RPMI7951 (cell line): ENCODE measurements around the gene UNC45B. TPM values are rescaled to one million over a fixed set of nuclear protein-coding genes. Genes with fewer than 3 reads are reported as not detected.
"Not testable (repeated sequence)": the region's sequence is repeated elsewhere in the genome, so short reads cannot be mapped to it uniquely, and the experiment has no call there.

Experiments used
- DNase-seq: peaks from one replicate; pipeline ENCODE4 v3.0.0-alpha.2; 2012; ENCODE audit warnings: low read depth
- total RNA-seq: library from RNA; depleted of rRNA; stranded (reverse); fragments of >200 nt; shearing (Covaris generic); gene quantifications from 2 replicates; pipeline ENCODE4 v1.2.3, GENCODE V29; 2014; rRNA removed

UNC45B gene
- total RNA-seq, 1 experiment from 2014 or later = not detected

- no peak for DNase-seq
Observed at GRCh38 chr17:35214631-35215273, 67.1 kb downstream of the UNC45B start.

DNA sequence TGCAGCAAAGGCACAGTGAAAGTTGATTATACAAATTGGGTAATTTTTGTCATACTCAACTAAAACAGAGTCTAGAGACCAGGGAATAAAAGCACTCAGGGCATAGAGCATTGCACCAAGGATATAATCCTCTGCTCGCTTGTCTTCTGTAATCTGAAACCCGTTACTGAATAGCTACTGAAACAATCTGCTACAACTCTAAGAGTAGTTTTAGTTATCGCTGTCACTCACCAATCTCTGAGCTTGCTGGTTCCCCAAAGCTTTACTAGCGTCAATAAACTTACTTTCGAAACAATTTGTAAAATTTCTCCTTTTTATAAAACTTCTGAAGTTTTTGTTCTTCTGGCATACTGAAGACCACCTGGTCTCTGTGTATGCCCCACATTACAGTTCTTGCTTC, 69.5 kb downstream of the UNC45B start:
- DNase-seq = no peak

DNA sequence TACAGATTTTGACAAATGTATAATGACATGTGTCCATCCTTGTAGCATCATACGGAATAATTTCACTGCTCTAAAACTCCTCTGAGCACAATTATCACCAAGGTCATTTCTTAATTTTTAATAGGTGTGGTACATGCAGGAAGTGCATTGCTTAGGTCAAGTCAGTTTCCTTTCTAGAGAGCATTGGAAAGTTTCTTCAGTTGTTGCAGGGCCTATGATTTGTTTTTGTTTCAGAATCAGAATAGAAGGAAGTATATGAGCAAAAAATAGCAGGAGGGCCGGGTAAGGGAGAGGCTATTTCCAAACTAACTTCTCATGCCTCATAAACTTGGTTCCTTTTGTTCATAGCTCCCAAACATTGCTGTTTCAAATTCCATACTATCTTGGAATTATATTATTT, 71.3 kb downstream of the UNC45B start:
- DNase-seq = no peak

- DNase-seq = no peak
Observed at GRCh38 chr17:35222452-35222851, 74.8 kb downstream of the UNC45B start.

DNA sequence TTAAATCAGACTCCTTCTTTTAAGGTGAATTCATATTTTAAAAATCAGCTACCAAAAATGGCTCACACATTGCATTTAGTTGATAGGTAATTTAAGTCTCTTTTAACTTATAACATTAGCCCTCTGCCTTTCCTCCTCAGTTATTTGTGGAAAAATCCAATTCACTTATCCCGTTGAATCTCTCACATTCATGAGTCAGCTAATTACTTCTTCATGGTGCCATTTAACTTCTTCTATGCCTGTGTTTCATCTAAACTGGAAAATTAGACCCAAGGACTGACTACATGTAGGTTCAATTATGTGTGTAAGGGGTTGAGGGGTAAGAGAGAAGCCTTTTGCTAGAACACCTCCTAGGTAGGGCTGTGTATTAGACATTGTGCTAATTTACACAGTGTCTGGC, 76.8 kb downstream of the UNC45B start:
- DNase-seq = peak; percentile 31

- DNase-seq = no peak
Observed at GRCh38 chr17:35227546-35227945, 79.9 kb downstream of the UNC45B start.

DNA sequence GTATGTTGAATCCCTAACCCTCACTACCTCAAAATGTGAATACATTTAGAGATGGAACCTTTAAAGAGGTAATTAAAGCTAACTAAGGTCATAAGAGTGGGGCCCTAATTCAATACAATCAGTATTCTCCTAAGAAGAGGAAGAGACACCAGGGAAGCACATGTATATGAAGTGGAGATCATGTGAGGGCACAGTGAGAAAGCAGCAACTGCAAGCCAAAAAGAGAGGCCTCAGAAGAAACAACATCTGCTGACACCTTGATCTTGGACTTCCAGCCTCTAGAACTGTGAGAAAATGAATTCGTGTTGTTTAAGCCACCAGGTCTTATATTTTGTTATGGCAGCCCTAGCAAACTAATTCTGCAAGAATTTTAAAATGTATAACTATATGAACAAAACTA, 82.0 kb downstream of the UNC45B start:
- no peak for DNase-seq

DNA sequence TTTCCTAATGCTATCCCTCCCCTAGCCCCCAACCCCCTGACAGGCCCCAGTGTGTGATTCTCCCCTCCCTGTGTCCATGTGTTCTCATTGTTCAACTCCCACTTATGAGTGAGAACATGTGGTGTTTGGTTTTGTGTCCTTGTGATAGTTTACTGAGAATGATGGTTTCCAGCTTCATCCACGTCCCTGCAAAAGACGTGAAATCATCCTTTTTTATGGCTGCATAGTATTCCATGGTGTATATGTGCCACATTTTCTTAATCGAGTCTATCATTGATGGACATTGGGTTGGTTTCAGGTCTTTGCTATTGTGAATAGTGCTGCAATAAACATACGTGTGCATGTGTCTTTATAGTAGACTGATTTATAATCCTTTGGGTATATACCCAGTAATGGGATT, 86.7 kb downstream of the UNC45B start:
- not testable (repeated sequence) for DNase-seq

DNA sequence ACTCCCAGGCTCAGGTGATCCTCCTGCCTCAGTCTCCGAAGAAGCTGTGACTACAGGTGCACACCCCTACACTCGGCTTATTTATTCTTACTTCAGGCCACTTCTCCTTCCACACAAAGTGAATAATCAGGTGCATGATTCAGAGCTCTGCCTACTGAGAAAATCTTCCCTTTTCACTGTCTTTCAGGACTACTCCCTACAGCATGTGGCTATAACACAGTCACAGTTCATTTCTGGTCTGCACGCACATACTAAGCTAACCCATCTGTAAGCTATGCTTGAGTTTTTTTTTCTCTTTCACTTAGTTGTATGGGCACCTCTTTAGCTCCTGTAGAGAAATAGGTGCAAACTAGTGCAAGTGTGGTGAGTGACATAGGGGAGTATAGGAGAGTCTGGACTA, 87.7 kb downstream of the UNC45B start:
- no peak for DNase-seq

DNA sequence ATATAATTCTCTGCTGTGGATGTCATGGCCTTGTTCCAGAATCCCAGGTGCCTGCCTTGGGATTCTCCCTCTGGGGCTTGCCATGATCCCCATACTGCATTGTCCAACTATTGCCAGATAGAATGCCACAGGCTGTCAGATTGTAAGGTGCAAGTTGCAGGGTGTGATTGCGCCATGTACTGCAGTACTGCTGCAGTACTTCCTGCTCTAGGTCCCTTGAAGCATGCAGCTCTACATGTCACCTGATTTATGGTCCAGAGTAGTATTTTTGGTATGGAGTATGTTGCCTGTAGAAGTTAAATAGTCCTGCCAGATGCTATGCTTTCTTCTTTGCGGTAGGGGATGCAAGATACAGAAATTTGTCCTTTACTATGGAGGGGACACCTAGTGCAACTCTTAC, 88.3 kb downstream of the UNC45B start:
- DNase-seq = no peak

GRCh38 chr17:35236821-35237220, 89.2 kb downstream of the UNC45B start:
- DNase-seq = no peak

DNA sequence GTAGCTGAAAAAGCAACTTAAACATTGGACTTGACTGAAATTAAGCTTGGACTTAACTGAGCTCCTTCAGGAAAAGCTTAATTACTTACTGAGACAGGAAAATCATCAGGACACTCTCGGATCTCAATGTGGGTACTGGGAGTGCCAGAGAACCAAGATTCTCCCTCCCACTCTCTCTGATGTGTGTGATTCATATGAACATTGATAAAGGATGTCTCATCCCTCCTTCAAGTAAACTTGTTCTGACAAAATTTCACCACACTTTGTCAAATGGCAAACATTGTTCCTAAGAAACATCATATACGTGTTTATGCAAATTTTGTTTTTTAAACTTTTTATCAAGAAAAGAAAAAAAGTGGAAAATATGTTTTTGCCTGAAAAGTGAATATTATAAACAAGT, 91.2 kb downstream of the UNC45B start:
- DNase-seq = peak; percentile 54

Other genes starting within 250 kb of the UNC45B start
- gene CCT6B, start 186.4 kb upstream of the UNC45B start, total RNA-seq = 0.72 and 0.78 TPM in 2 replicates
- 10.6 and 11.8 TPM in 2 replicates for gene ZNF830, start 186.3 kb upstream of the UNC45B start, total RNA-seq
- gene LIG3, start 167.3 kb upstream of the UNC45B start, total RNA-seq = 20.9 and 27.9 TPM in 2 replicates
- gene RFFL, start 84.1 kb upstream of the UNC45B start, total RNA-seq = 12.6 and 21.5 TPM in 2 replicates
- 4.2 and 6.9 TPM in 2 replicates for gene RAD51D, start 28.0 kb upstream of the UNC45B start, total RNA-seq
- not detected in 2 replicates for gene FNDC8, start 26.2 kb upstream of the UNC45B start, total RNA-seq
- gene NLE1, start 5.5 kb upstream of the UNC45B start, total RNA-seq = 13.1 and 13.5 TPM in 2 replicates
- not detected in 2 replicates for gene SLC35G3, start 46.6 kb downstream of the UNC45B start, total RNA-seq
- 9.7 and 12.0 TPM in 2 replicates for gene SLFN5, start 95.3 kb downstream of the UNC45B start, total RNA-seq
- 32.7 and 41.2 TPM in 2 replicates for gene SLFN11, start 225.8 kb downstream of the UNC45B start, total RNA-seq